ENCODE results near the gene AFF3. TPM values are rescaled to one million over a fixed set of nuclear protein-coding genes. Genes with fewer than 3 reads are reported as not detected.

AFF3 gene
- total RNA-seq, 6 experiments from 2014 or later, result 1.3 to 7.3 (median 6.4) TPM

GRCh38 chr2:99691926-99692325 lies 450.5 kb downstream of the AFF3 start:
- no peak overlapping the region for H3K4me3 ChIP-seq
- intact Hi-C loops (cut with DNase I), result no loop called here
- H3K27ac ChIP-seq, result no peak overlapping the region
- H3K36me3 ChIP-seq, result no peaks in the 10 kb centered on the region
- H3K4me1 ChIP-seq, result no peaks in the 10 kb centered on the region
- no peaks in the 10 kb centered on the region for H3K27me3 ChIP-seq
- DNase-seq (no peak), ATAC-seq (peak in 1 of 4 donors; percentile 42)
- no peaks in the 10 kb centered on the region for H3K9me3 ChIP-seq
- 74% methylated on average over 3 of the region's 4 CpGs for WGBS (ENCODE audit: insufficient coverage, low coverage, low lambda C conversion rate, missing lambda C conversion rate)
- TF ChIP-seq POLR2A (IDR thresholded peaks at IDR 0.05) (no peak), CTCF (IDR thresholded peaks at IDR 0.05) (no peak)

GRCh38 chr2:99689145-99689742 lies 453.1 kb downstream of the AFF3 start:
- intact Hi-C loops (cut with DNase I), result no loop called here
- TF ChIP-seq CTCF (IDR thresholded peaks at IDR 0.05) (no peak), POLR2A (IDR thresholded peaks at IDR 0.05) (no peak)
- Histone ChIP-seq H3K36me3 (no peaks in the 10 kb centered on the region), H3K27ac (no peak overlapping the region), H3K4me3 (no peak overlapping the region), H3K27me3 (no peaks in the 10 kb centered on the region), H3K4me1 (no peaks in the 10 kb centered on the region), H3K9me3 (no peaks in the 10 kb centered on the region)
- ATAC-seq, result no peak
- no peak for DNase-seq
- 78% methylated on average over 3 of the region's 3 CpGs for WGBS (ENCODE audit: insufficient coverage, low coverage, low lambda C conversion rate, missing lambda C conversion rate)

- intact Hi-C loops (cut with DNase I), result no loop called here
- WGBS (ENCODE audit: insufficient coverage, low coverage, low lambda C conversion rate, missing lambda C conversion rate), result 79% methylated on average over 6 of the region's 6 CpGs
Observed at GRCh38 chr2:99688699-99689098, 453.7 kb downstream of the AFF3 start.

GRCh38 chr2:99682275-99683060 lies 459.9 kb downstream of the AFF3 start:
- ATAC-seq (no peak), DNase-seq (no peak)
- WGBS (ENCODE audit: insufficient coverage, low coverage, low lambda C conversion rate, missing lambda C conversion rate), result 81% methylated on average over 6 of the region's 6 CpGs
- intact Hi-C loops (cut with DNase I), result no loop called here
- no peak overlapping the region for H3K4me3 ChIP-seq
- H3K27me3 ChIP-seq, result no peaks in the 10 kb centered on the region
- H3K9me3 ChIP-seq, result no peaks in the 10 kb centered on the region
- H3K27ac ChIP-seq, result no peak overlapping the region
- TF ChIP-seq POLR2A (IDR thresholded peaks at IDR 0.05) (no peak), CTCF (IDR thresholded peaks at IDR 0.05) (no peak)
- H3K4me1 ChIP-seq, result no peaks in the 10 kb centered on the region
- no peaks in the 10 kb centered on the region for H3K36me3 ChIP-seq

More at GRCh38 chr2:99688699-99689098, 453.7 kb downstream of the AFF3 start:
- Histone ChIP-seq H3K4me3 (no peak overlapping the region), H3K36me3 (no peaks in the 10 kb centered on the region), H3K27ac (no peak overlapping the region), H3K27me3 (no peaks in the 10 kb centered on the region), H3K9me3 (no peaks in the 10 kb centered on the region), H3K4me1 (no peaks in the 10 kb centered on the region)
- DNase-seq (no peak), ATAC-seq (no peak)
- TF ChIP-seq POLR2A (IDR thresholded peaks at IDR 0.05) (no peak), CTCF (IDR thresholded peaks at IDR 0.05) (no peak)

Measured in right lobe of liver (tissue), 6 donors.